ENCODE data around the gene VPS39.

Gene VPS39

GRCh38 chr15:42157981-42158765 lies 49.9 kb downstream of the VPS39 start:
- no peak overlapping the region for H2AFZ ChIP-seq (ENCODE audit: low read depth, low read length)

GRCh38 chr15:42157381-42157780 lies 50.7 kb downstream of the VPS39 start:
- Histone ChIP-seq H3K36me3 (replicated peaks; ENCODE audit: low read depth, low read length) (peaks cover 28% of the 10 kb centered on the region), H3K4me2 (ENCODE audit: low read length) (no peak overlapping the region), H4K20me1 (ENCODE audit: insufficient read depth, low read length) (no peaks in the 10 kb centered on the region), H3K9ac (ENCODE audit: low read length) (no peak overlapping the region), H2AFZ (ENCODE audit: low read depth, low read length) (no peak overlapping the region), H3K27me3 (ENCODE audit: low read depth, low read length) (no peaks in the 10 kb centered on the region), H3K79me2 (ENCODE audit: low read length) (no peaks in the 10 kb centered on the region), H3K4me1 (ENCODE audit: low read length) (no peaks in the 10 kb centered on the region), H3K27ac (ENCODE audit: low read length) (no peak overlapping the region), H3K4me3 (ENCODE audit: low read length) (no peak overlapping the region), H3K9me3 (ENCODE audit: insufficient read depth, low read length) (no peaks in the 10 kb centered on the region)
- TF ChIP-seq EZH2phosphoT487 (IDR thresholded peaks at IDR 0.05; ENCODE audit: low read depth): no peak
- no peak for TF ChIP-seq CTCF (IDR thresholded peaks at IDR 0.05; ENCODE audit: low read depth, low read length)

More at GRCh38 chr15:42157981-42158765, 49.9 kb downstream of the VPS39 start:
- no peaks in the 10 kb centered on the region for H3K9me3 ChIP-seq (ENCODE audit: insufficient read depth, low read length)
- H3K4me2 ChIP-seq (ENCODE audit: low read length): no peak overlapping the region
- H4K20me1 ChIP-seq (ENCODE audit: insufficient read depth, low read length): no peaks in the 10 kb centered on the region
- no peak overlapping the region for H3K4me3 ChIP-seq (ENCODE audit: low read length)
- TF ChIP-seq EZH2phosphoT487 (IDR thresholded peaks at IDR 0.05; ENCODE audit: low read depth): no peak
- no peaks in the 10 kb centered on the region for H3K79me2 ChIP-seq (ENCODE audit: low read length)
- H3K4me1 ChIP-seq (ENCODE audit: low read length): no peaks in the 10 kb centered on the region
- no peaks in the 10 kb centered on the region for H3K27me3 ChIP-seq (ENCODE audit: low read depth, low read length)
- H3K27ac ChIP-seq (ENCODE audit: low read length): no peak overlapping the region
- no peak overlapping the region for H3K9ac ChIP-seq (ENCODE audit: low read length)
- H3K36me3 ChIP-seq (replicated peaks; ENCODE audit: low read depth, low read length): peaks cover 32% of the 10 kb centered on the region

GRCh38 chr15:42156243-42156922 lies 51.7 kb downstream of the VPS39 start, which contains the start of gene PLA2G4F:
Gene PLA2G4F (minus strand): TSS chr15:42156636. CDS start chr15:42156549, 87 bp downstream.
- H4K20me1 ChIP-seq (ENCODE audit: insufficient read depth, low read length): no peaks in the 10 kb centered on the region
- peaks cover 18% of the 10 kb centered on the region for H3K36me3 ChIP-seq (replicated peaks; ENCODE audit: low read depth, low read length)
- no peaks in the 10 kb centered on the region for H3K27me3 ChIP-seq (ENCODE audit: low read depth, low read length)
- TF ChIP-seq EZH2phosphoT487 (IDR thresholded peaks at IDR 0.05; ENCODE audit: low read depth) (no peak), CTCF (IDR thresholded peaks at IDR 0.05; ENCODE audit: low read depth, low read length) (no peak)
- no peak within 1 kb of the TSS for H3K4me3 ChIP-seq (ENCODE audit: low read length)
- H3K4me1 ChIP-seq (ENCODE audit: low read length): no peaks in the 10 kb centered on the region
- H3K4me2 ChIP-seq (ENCODE audit: low read length): no peak within 1 kb of the TSS
- no peak within 1 kb of the TSS for H3K27ac ChIP-seq (ENCODE audit: low read length)
- no peaks in the 10 kb centered on the region for H3K9me3 ChIP-seq (ENCODE audit: insufficient read depth, low read length)
- H3K79me2 ChIP-seq (ENCODE audit: low read length): no peaks in the 10 kb centered on the region
- H2AFZ ChIP-seq (ENCODE audit: low read depth, low read length): no peak within 1 kb of the TSS
- H3K9ac ChIP-seq (ENCODE audit: low read length): no peak within 1 kb of the TSS

- TF ChIP-seq CTCF (IDR thresholded peaks at IDR 0.05; ENCODE audit: low read depth, low read length) (no peak), EZH2phosphoT487 (IDR thresholded peaks at IDR 0.05; ENCODE audit: low read depth) (no peak)
- no peaks in the 10 kb centered on the region for H3K79me2 ChIP-seq (ENCODE audit: low read length)
- H3K27me3 ChIP-seq (ENCODE audit: low read depth, low read length): no peaks in the 10 kb centered on the region
- H3K4me3 ChIP-seq (ENCODE audit: low read length): no peak overlapping the region
- H3K27ac ChIP-seq (ENCODE audit: low read length): no peak overlapping the region
- H3K9ac ChIP-seq (ENCODE audit: low read length): no peak overlapping the region
- no peaks in the 10 kb centered on the region for H3K4me1 ChIP-seq (ENCODE audit: low read length)
- H3K4me2 ChIP-seq (ENCODE audit: low read length): no peak overlapping the region
- H2AFZ ChIP-seq (ENCODE audit: low read depth, low read length): no peak overlapping the region
- H3K36me3 ChIP-seq (replicated peaks; ENCODE audit: low read depth, low read length): peaks cover 14% of the 10 kb centered on the region
- no peaks in the 10 kb centered on the region for H4K20me1 ChIP-seq (ENCODE audit: insufficient read depth, low read length)
- no peaks in the 10 kb centered on the region for H3K9me3 ChIP-seq (ENCODE audit: insufficient read depth, low read length)
Measured at GRCh38 chr15:42155546-42156242, 52.4 kb downstream of the VPS39 start.
